Activated CD4-positive, alpha-beta T cell treated with anti-CD3 and anti-CD28 coated beads, Interleukin-2, amount 50 U/mL, for 24 hours (primary cell): Measurements from ENCODE around the gene DSG2.

Experiments used
- DNase-seq, 2 donors: peaks; one replicate each; pipeline ENCODE4 v3.0.0-alpha.2; 2020; ENCODE audit warnings: low read depth in 1 of 2, low spot score in 1 of 2

DSG2 gene

GRCh38 chr18:31555971-31556747, 58.2 kb downstream of the DSG2 start:
- peak in 1 of 2 donors; percentile 32 for DNase-seq

- no peak for DNase-seq
Observed at GRCh38 chr18:31557446-31557845, 59.5 kb downstream of the DSG2 start.

GRCh38 chr18:31558567-31558966, 60.6 kb downstream of the DSG2 start:
- DNase-seq = no peak

- DNase-seq = no peak
Observed at GRCh38 chr18:31562726-31563125, 64.7 kb downstream of the DSG2 start.

- no peak for DNase-seq
Observed at GRCh38 chr18:31563778-31564177, 65.8 kb downstream of the DSG2 start.

- no peak for DNase-seq
Observed at GRCh38 chr18:31565345-31565744, 67.4 kb downstream of the DSG2 start.

- DNase-seq = no peak
Observed at GRCh38 chr18:31565782-31566512, 68.0 kb downstream of the DSG2 start.

- DNase-seq = no peak
Observed at GRCh38 chr18:31566576-31567306, 68.8 kb downstream of the DSG2 start.

- no peak for DNase-seq
Observed at GRCh38 chr18:31572368-31572767, 74.4 kb downstream of the DSG2 start.

- DNase-seq = no peak
Observed at GRCh38 chr18:31573051-31573450, 75.1 kb downstream of the DSG2 start.

- DNase-seq = no peak
Observed at GRCh38 chr18:31574359-31574758, 76.4 kb downstream of the DSG2 start.

- DNase-seq = no peak
Observed at GRCh38 chr18:31575515-31576257, 77.7 kb downstream of the DSG2 start.

- DNase-seq = no peak
Observed at GRCh38 chr18:31576670-31577069, 78.7 kb downstream of the DSG2 start.

GRCh38 chr18:31577195-31577594, 79.2 kb downstream of the DSG2 start:
- DNase-seq = no peak

GRCh38 chr18:31578126-31578525, 80.1 kb downstream of the DSG2 start:
- no peak for DNase-seq

GRCh38 chr18:31579375-31579774, 81.4 kb downstream of the DSG2 start:
- DNase-seq = no peak

GRCh38 chr18:31581498-31582197, 83.7 kb downstream of the DSG2 start:
- DNase-seq = no peak

- DNase-seq = no peak
Observed at GRCh38 chr18:31583185-31583854, 85.3 kb downstream of the DSG2 start.

- no peak for DNase-seq
Observed at GRCh38 chr18:31585991-31586390, 88.0 kb downstream of the DSG2 start.

GRCh38 chr18:31586616-31587015, 88.6 kb downstream of the DSG2 start:
- DNase-seq = no peak
